Measurements from ENCODE around the gene VCL. TPM values are rescaled to one million over a fixed set of nuclear protein-coding genes. Genes with fewer than 3 reads are reported as not detected.
A peak's percentile ranks its signal among the peaks of the same experiment; 100 is the strongest.

VCL gene
- total and polyA plus RNA-seq, 9 of the 15 experiments (the other 6 are each of a cell fraction or from before 2014, with no cell fraction given) = 29.8 to 186 (median 76.4) TPM

- ChIA-PET CTCF (ENCODE audit: low intra/inter-chr PET ratio) (no interaction called here), POLR2A (interaction anchor here (0.9 to 1.1 kb wide), 3 partner anchors 18 to 44 kb away, joined by 3 to 4 read pairs (median 3); no protein-coding TSS in a partner anchor)
- BruUV-seq (replicated peaks) = no TSS peak
- intact Hi-C loops (cut with micrococcal nuclease) = loop anchor here (5.0 kb wide), 1 partner anchor 98 kb away; no protein-coding TSS in a partner anchor
- 0 out of 4 replicates have a peak overlapping the region, but pooled peaks of 1 of the 2 experiments have one; percentile 28 for H3K9ac ChIP-seq (ENCODE audit: insufficient read depth in 1 of 2, low read depth in 2 of 2, low read length in 2 of 2)
- 58% methylated on average over 4 of the region's 4 CpGs for WGBS (ENCODE audit: insufficient coverage, low coverage, missing lambda C conversion rate)
- H3K4me1 ChIP-seq (replicated peaks in 1 of 2; ENCODE audit: control insufficient read depth in 2 of 2, insufficient read depth in 2 of 2, low read length in 2 of 2) = peaks cover 13 to 36% of the 10 kb centered on the region in 2 experiments; a peak in 4 of 5 replicates
- peak overlapping the region; percentile 63 for H3K27ac ChIP-seq (ENCODE audit: extremely low read depth, low read depth, low read length)
- H3K4me2 ChIP-seq (ENCODE audit: insufficient read depth, low read length) = peak overlapping the region; percentile 59
- DNase-seq (ENCODE audit: extremely low read depth in 1 of 4, low spot score in 3 of 4) (no peak), FAIRE-seq (no peak), ATAC-seq (peak; percentile 16; the same call in 2 of the 3 replicates)
- H4K20me1 ChIP-seq (replicated peaks; ENCODE audit: control insufficient read depth, insufficient read depth, low read length) = 0 out of 2 replicates have a peak, but pooled peaks cover 3% of the 10 kb centered on the region
- H3K9me3 ChIP-seq (replicated peaks; ENCODE audit: control insufficient read depth, insufficient read depth, low read depth, low read length) = no peaks in the 10 kb centered on the region
- H3K27me3 ChIP-seq (ENCODE audit: control insufficient read depth in 2 of 2, insufficient read depth in 2 of 2, low read length in 2 of 2) = no peaks in the 10 kb centered on the region
- H3K9me1 ChIP-seq (ENCODE audit: control insufficient read depth, insufficient read depth, low read length) = no peaks in the 10 kb centered on the region
- peaks cover 93% of the 10 kb centered on the region for H3K79me2 ChIP-seq (ENCODE audit: control insufficient read depth, insufficient read depth, low read length)
- in situ Hi-C loops (cut with MboI) = no loop called here
- no peak overlapping the region for H2AFZ ChIP-seq (ENCODE audit: low read depth, low read length)
- H3K36me3 ChIP-seq (ENCODE audit: control insufficient read depth, insufficient read depth, low read length) = peaks cover 8% of the 10 kb centered on the region; the same call in 2 of the 3 replicates
- H3K4me3 ChIP-seq = no peak overlapping the region
- TF ChIP-seq RBM25 (IDR thresholded peaks at IDR 0.05; ENCODE audit: low read depth, low read length, severe bottlenecking) = peak; percentile 42
- TF ChIP-seq ZNF785 (CRISPR knock-in tag; IDR thresholded peaks at IDR 0.05) = no peak
- no peak for TF ChIP-seq ZKSCAN1 (IDR thresholded peaks at IDR 0.05; ENCODE audit: low read depth, low read length)
- TF ChIP-seq ZNF184 (CRISPR knock-in tag; IDR thresholded peaks at IDR 0.05) = no peak
- TF ChIP-seq ZNF318 (IDR thresholded peaks at IDR 0.05; ENCODE audit: borderline replicate concordance in 1 of 2, low read depth in 1 of 2) = no peak
- TF ChIP-seq ZNF232 (CRISPR knock-in tag; IDR thresholded peaks at IDR 0.05) = no peak
- TF ChIP-seq FUS (optimal IDR thresholded peaks at IDR 0.05; ENCODE audit: low read depth, low read length) = no peak
- TF ChIP-seq NCOR1 (IDR thresholded peaks at IDR 0.05) = no peak
- TF ChIP-seq TCF7L2 (IDR thresholded peaks at IDR 0.05; ENCODE audit: low read depth, low read length) = no peak
- TF ChIP-seq RFX5 (IDR thresholded peaks at IDR 0.05; ENCODE audit: low read depth, low read length) = no peak
- no peak for TF ChIP-seq MXI1 (IDR thresholded peaks at IDR 0.05; ENCODE audit: low read depth, low read length)
- no peak for TF ChIP-seq SRF (CRISPR knock-in tag; IDR thresholded peaks at IDR 0.05)
- peak; percentile 92 for TF ChIP-seq ZNF121 (CRISPR knock-in tag; conservative IDR thresholded peaks at IDR 0.05)
- no peak for TF ChIP-seq NR4A1 (CRISPR knock-in tag; IDR thresholded peaks at IDR 0.05)
- no peak for TF ChIP-seq NR4A1 (tag; IDR thresholded peaks at IDR 0.05)
These were observed 57.6 kb downstream of the VCL start for GRCh38 chr10:74055383-74056049.

All from K562 (cell line).